DMS53 treated with DMSO at 0.1 percent for 48 hours (cell line): ENCODE measurements around the gene LZTS3.
A peak's percentile ranks its signal among the peaks of the same experiment; 100 is the strongest.
"Not testable (repeated sequence)": the region's sequence is repeated elsewhere in the genome, so short reads cannot be mapped to it uniquely, and the experiment has no call there.

Source experiments
- DNase-seq: peaks from one replicate; lab custom pipeline; 2025; ENCODE audit not compliant: unreplicated experiment; lab: John Stamatoyannopoulos, UW

LZTS3 gene

DNA sequence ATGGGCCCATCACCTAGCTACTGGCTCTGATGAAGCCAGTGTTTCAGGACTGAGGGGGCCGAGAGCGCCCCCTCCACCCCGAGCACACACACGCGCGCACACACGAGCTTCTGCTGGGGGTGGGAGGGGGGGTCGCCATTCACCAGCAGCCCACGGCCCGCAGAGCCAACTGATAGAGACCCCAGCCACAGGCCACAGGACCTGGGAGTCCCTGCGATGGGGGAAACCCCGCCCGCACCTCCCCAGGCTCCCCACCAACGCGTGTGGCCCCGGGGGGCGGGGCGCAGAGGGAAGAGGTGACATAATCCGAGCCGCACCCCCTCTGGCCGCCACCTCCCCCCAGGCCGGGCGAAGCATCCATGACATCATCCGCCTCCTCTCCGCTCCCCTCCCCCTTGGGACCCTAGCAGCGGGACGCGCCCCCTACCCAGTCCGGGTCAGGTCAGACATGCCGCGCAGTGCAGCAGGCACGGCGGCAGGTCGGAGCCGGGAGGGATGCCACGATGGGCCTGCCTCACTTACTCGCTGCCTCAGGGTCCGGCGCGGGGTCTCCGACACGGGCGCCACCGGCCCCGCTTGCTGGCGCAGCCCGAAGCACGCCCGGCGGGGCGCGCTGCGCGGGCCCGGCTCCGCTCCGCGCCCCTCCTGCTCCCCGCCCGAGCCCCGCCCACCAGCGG lies at the start of gene LZTS3:
TSS of gene LZTS3 (minus strand) at position 617 of the 677 bp plus-strand sequence. CDS start 6,386 bp downstream, outside the sequence.
- no peak for DNase-seq

DNA sequence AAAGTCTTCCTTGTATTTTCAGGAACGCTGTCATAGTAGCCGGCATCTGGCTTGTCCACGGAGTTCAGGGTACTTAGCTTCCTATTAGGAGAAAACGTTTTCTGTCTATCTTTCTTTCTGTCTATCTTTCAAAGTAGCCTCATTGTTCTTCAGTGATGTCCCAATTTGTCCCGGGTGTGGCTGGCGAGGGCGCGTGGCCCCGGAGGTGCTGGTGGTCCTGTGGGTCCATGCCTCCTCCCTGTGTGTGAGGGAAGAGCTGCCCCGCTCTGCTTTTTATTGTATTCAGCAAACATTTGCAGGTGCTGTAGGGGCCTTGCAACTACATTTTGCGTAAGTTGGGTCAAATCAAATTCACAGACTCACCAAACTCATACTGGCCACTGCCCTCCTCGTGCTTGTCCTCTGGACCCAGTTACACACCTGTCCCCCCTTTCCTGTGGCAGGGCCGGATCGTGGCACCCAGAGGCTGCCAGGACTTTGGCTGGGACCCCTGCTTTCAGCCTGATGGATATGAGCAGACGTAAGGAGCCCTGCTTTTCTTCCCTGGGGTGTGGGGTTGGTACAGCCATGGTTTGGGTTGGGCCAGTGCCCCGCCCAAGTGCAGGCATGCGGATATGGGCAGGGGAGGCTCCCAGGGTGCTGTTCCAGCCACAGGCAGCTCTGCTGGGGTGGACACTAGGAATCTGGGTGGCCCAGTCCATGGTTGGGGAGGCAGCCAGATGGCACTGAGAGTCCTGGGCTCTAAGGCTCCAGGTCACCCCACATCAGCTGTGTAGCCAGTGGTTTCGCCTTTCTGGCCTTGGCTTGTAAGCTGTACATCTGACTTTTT lies 48.3 kb upstream of the LZTS3 start:
- peak; percentile 49 for DNase-seq

DNA sequence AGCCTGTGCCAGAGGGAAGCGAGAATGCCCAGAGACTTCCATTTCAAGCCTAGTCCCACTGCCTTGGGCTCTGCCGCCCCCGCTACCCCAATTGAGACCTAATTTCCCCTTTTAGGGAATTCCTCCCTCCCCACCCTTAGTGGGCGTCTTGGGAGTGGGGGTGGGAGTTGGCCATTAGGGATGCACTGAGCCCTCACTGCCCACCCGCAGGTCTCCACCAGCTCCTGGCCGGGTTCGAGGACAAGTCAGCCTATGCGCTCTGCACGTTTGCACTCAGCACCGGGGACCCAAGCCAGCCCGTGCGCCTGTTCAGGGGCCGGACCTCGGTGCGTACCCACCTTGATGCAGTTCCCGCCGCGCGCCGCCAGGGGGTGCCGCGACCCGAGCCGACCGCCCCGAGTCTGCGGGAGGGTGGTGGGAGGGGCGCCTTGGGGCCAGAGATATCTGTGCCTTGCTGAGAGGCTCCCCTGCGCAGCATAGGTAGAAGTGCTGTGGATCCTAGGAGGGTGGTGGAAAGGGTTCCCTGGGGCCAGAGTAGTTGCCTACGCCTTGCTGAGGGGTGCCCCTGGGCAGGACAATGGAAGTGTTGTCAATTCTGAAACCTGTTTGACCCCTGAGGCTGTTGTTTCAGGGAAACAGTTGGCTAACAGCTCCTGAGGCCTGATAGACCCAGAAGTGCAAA lies 45.1 kb upstream of the LZTS3 start:
- DNase-seq = peak; percentile 49

DNA sequence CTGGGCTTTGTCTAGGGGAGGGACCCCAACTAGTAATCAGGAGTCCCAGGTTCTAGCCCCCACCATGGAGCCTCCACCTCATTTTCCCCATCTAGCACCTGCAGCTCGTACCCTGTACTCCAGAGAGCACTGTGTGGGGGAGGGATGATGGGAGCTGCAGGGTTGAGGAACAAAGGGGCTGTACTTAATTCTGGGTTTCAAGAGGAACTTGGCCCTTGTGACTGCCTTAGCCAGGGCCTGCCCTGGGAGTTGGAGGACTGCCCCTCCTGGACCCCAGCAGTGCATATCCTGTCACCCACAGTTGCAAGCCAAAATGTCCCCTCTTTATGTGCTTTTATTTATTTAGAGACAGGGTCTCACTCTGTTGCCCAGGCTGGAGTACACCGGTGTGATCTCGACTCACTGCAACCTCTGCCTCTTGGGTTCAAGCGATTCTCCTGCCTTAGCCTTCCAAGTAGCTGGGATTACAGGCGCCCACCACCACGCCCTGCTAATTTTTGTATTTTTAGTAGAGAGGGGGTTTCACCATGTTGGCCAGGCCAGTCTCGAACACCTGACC lies 42.1 kb upstream of the LZTS3 start:
- not testable (repeated sequence) for DNase-seq

DNA sequence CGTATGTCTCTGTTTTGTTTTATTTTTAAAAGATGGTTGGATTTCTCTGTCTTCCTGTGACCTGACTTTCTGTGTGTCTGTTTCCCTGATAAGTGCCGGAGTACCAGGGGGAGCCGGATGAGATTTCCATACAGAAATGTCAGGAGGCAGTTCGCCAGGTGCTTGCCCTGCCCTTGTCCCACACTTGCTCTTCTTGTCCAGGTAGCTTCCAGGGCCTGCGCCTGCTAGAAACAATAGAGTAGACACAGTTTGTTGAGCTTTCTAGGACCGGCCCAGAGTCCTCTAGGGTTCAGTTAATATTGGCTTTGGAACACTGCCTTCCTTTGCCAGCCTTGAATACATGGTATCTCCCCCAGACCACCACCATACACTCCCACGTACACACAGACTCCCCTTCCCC lies 39.9 kb upstream of the LZTS3 start:
- no peak for DNase-seq

DNA sequence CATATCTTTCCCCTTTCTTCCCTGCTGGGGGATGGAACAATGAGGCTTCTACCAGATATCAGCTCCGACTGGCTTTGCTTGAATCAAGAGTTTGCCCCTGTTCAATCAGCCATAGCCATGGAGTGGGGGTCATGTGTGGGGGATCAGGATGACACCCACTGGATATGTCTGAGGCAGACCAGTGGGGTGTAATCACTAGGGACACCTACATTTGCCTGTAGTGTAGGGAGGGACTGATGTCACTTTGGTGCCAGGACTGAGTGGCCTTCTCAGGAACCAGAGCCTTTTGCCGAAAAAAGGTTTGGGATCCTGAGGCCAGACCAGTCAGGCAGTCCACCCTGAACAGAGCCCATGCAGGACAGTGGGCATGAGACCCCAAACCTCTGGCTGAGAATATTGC lies 37.0 kb upstream of the LZTS3 start:
- DNase-seq = no peak

DNA sequence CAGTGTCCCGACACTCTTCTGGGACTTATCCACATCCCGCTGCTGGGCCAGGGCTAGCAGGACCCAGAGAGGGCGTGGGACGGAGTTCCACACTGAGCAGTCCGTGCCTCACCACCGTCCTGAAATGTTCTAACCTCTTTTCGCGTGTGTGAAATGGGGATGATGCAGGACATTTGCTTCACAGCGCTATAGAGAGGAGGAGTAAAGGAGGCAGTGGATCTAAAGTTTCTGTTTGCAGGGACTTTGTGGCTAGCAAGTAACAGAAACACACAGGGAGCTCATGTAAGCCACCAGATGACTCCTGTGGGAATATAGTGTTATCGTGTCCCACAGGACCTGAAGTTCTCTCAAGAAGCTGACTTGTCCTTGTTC lies 36.6 kb upstream of the LZTS3 start:
- no peak for DNase-seq

DNA sequence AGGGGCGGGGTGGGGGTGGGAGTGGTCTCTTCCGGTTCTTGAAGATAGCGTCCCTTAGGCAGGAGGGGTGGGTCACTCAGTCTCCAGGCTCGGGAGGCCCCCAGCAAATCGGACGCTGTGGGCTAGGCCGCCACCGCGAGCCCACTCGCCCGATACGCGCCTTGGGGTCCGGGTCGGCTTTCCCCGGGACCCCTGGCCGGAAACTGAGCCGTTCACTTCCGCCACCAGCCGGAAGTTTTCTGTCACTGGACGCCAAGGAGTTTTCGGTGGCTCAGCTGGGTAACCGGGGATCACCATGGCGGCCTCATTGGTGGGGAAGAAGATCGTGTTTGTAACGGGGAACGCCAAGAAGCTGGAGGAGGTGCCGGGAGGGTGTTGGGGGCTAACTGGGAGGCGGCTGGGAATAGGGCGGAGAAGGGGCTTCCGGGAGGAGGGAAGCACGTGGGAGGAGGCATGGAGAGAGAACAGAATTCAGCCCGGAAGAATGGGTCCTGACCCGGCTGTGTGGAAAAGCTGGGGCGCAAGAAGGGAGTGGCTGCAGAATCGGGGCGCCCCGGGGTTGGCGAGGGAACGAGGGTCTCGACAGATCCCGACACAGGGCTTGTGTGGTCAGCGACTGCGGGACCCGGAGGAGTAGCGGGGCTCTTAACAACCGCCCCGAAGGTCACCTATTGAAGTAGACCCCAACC lies 36.1 kb upstream of the LZTS3 start, which contains the start of gene ITPA:
TSS of gene ITPA (plus strand) at position 242 of the 689 bp plus-strand sequence. CDS start at position 296, 54 bp downstream.
- peak; percentile 18 for DNase-seq

DNA sequence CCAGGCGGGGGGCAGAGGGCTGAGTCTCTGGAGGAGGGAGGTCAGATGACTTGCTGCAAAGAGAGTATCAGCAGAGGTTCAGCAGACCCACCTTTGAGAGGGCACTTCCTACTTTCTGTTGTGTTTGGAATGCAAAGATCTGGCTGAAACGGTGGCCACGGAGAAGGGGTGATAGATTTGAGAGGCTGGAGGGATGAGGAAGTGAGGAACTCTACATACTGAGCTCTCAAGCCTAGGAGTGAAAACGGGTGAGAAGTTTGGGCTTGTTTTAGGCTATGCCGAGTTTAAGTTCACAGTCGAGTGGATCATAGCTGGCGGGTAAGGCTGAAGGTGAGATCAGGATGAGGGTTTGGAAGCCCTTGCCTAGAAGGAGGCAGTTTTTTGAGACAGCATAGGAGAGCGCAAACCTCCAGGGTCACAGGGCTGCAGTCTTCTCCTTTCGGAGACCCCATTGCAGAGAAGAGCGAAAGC lies 35.5 kb upstream of the LZTS3 start:
- DNase-seq = peak; percentile 22

DNA sequence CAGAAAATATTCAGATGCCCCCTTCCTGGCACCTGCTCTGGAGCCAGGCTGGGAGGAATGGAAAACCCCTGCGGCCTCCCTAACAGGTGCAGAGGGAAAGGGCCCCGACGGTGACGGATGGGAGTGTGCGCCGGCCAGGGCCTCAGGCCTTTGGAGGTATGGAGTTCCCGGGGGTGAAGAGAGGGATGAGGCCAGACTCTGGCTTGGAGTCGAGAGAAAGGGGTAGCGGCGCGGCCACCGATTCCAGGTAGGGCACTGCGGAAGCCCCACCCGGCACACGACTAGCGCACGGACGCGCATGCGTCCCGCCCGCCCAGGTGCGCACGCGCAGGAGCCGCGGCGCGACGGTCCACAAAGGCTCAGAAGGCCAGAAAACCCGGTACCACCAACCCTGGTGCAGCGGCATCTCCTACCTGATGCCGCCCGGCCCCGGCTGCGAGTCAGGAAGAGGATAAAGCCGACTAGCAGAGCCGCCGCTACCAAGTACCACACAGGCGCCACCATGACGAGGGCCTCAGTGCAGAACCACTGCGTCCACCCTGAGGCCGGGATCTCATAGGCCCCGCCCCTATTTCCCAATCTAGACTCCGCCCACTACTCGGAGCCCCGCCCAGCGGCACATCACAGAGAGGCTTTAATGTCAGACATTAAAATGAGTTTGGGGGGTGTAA lies 30.9 kb upstream of the LZTS3 start, which contains the start of gene DDRGK1:
TSS of gene DDRGK1 (minus strand) at position 559 of the 671 bp plus-strand sequence. CDS start at position 504, 55 bp downstream.
- peak; percentile 89 for DNase-seq

DNA sequence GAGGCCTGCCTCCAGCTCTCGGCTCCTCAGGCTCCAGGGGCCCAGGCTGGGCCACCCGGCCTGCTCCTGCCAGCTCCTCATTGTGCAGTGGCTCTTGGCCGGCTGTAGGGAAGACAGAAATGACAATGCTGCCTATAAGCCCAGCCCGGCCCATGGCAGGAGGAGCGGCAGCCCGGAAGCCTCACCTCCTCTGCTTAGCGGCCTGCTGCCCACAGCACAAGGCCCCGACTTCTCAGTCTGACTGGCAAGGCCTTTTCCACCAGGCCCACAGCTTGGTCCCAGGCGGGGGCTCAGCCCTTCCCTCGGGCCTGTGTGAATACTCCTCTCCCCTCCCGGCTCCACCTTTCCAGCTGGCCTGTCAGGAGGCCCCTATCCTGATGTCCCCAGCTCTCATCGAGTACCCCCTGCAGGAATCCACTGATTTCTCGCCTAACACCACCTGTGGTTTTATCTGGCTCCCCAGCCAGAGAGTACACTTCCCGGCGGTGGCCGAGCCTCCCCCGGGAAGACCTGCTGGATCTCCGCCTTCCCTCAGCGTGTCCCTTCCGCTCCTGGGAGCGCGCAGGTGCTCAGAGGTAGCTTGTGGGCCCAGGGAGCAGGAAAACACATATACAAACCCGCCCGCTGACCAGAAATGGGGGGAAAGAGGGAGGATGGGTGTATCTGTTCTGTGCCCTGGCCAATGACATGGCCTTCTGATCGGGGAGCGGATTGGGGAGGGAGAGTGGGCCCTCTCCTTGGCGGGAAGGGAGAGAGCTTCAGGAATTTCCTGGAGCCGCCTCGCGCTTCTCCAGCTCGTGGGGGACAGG lies 30.2 kb upstream of the LZTS3 start:
- DNase-seq = peak; percentile 56

DNA sequence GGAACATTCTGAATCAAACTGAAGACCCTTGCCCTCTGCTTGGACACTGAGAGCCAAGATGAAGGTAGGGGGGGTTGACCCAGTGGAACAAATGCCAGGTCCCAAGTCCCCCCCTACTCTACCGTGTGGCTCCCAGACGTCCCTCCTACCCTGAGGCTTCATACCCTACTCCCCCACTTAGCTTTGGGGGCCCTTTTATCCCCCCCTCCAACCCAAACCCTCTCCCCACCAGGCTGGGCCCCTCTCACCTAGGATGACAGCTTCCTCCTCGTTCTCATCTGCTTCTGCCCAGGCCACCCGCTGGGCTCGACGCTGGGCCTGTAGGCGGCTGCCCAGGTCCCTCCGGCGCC lies 29.6 kb upstream of the LZTS3 start:
- DNase-seq = no peak

DNA sequence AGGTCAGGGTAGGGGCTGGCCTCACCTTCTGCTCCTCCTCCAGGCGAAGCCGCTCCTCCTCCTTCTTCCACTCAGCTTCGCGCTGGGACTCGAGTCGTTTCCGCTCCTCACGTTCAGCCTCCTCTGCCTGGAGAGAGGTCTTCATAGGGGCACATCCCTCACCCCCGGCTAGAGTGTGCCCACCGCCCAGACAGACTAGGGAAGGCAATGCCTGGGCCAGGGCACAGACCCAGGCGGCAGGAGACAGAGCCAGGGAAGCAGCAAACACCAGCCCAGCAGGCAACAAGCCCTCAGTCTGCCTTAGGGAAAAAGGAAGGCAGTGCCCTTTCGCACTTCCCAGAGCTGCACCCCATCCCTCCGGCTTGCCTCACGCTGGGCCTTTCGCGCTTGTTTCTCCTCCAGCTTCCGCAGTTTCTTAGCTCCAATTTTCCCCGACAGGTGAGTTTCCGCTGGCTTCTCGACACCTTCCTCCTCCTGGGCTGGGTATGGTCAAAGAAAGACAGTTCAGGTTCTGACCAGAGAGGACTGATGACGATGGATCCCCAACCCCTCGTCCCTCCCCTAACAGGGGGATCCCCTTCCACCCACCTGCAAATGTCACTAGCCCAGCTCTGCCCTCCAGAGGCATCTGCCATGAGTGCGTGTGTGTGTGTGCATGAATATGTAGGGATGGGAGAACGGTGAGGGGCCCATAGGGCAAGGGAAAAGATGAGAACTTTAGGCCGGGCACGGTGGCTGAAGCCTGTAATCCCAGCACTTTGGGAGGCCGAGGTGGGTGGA lies 26.8 kb upstream of the LZTS3 start:
- no peak for DNase-seq

DNA sequence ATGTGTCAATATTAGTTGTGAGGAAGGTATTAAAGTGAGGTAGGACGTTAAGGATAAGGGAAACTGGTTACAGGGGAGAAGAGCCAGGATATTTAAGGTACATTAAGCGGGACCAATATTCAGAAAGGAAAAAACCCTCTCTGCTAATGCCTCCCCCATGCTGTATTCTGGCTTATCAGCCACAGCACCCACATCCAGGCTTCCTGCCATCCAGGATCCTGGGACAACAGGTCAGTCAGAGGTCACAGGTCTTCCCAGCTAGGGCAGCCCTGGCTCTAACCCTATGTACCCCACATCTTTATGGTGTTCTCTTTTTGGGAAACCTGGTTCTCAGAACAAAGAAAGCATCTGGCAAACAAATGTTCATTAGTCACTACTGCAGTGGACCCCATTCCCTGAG lies 25.9 kb upstream of the LZTS3 start:
- DNase-seq = no peak

DNA sequence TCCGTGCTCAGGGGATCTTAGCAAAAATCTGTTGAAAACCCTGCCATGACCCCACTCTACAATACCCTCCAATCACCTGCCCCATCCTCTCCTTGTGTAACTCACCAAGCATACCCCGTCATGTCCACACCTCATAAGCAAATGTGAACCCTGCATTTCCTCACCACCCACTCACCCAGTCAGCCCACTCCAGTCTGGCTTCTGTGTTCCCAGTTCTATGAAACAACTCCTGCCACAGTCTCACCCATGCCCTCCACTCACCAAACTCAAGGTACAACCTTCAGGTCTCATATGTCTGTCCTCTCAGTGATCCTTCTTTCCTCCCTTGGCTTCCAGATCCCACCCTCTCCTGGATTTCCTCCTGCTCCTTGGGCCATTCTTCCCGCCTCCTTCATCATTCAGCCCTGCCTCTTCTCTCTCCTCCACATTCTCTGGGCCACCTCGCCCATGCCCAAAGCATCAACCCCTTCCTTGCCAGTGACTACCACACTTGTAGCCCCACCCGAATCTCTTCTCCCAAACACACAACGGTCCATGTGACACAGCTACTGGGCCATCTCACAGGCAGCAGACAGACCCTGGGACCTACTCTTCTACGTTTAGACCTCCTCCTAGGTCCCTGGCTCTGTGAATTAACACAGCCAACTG lies 22.4 kb upstream of the LZTS3 start:
- no peak for DNase-seq

DNA sequence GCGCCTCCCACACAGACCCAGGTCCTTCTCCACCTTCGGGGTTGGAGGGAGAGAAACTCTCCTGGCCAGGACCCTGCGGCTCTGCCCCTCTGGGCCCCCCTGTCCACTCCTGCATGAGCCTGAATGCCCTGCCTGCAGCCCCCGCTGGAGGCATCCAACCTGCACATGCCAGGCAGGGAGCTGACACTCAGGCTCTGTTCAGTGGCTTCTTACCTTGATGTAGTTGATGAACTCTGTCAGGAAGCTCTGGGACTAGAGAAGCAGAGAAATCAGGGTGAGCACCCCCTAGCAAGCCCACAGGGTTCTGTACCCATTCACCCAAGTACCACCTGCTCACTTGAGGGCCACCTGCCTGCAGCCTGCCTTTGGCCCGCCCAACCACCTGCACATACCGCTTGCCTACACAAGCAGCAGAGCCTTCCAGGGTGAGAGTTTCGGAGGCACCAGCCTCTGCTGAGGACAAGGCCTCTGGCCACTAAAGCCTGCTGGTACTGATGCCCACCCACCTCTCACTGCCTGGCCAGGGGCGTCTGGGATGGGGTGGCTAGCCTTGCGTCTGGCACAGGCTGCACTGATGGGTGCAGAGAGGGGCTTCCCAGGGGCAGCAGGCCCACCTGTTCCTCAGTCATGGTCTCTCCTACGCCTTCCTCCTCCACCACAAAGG lies 21.4 kb upstream of the LZTS3 start:
- DNase-seq = no peak

DNA sequence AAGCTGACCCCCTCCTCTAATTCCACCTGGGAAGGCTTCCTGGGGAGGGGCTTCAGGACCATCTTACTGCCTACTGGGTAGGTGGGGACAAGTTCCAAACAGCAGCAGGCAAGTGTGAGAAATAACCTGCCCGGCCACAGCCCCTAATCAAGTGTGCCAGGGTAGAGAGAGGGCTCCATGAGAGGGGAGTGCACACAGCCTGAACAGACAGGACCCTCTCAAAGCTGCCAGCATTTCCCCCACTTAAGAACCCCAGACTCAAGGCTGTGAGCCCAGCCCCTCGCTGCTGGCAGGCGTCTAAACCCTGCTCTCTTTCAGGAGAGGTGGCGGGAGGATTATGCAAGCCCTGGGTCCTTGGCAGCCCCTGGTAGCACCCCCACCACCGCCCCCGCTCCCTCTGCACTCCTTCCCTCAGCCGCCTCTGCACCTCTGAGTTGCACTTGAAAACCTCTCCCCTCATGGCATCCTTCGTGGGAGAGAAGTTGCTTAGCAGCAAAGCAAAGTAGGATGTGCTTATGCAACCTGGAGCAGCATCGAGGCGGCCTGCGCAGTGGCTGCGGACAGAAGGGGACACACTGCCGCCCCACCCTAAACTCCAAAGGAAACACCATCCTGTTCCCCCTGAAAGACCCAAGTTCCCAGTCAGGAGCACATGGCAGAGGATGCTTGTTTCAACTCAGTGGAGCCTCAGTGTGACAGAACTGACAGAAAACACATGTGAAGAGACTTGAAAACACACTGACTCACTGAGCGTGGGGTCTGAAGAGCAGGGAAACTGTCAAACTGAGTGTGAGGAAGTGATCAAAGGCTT lies 20.7 kb upstream of the LZTS3 start:
- no peak for DNase-seq
